GM19193 (cell line): ENCODE data around the gene TKT.

Experiments used
- POLR2A ChIP-seq: IDR thresholded peaks from 4 replicates; pipeline ENCODE4 v1.6.1; 2011; ENCODE audit not compliant: insufficient read depth, insufficient read length; ENCODE audit errors: extremely low read depth

Gene TKT

GRCh38 chr3:53250881-53251605, 4.8 kb downstream of the TKT start:
- TF ChIP-seq POLR2A = no peak

- TF ChIP-seq POLR2A = no peak
These were observed 5.4 kb downstream of the TKT start for GRCh38 chr3:53250453-53250852.

GRCh38 chr3:53248161-53248560, 7.7 kb downstream of the TKT start:
- TF ChIP-seq POLR2A = no peak

- TF ChIP-seq POLR2A = no peak
These were observed 8.2 kb downstream of the TKT start for GRCh38 chr3:53247619-53248018.

- TF ChIP-seq POLR2A = no peak
These were observed 11.6 kb downstream of the TKT start for GRCh38 chr3:53244271-53244670.

GRCh38 chr3:53243785-53244184, 12.0 kb downstream of the TKT start:
- TF ChIP-seq POLR2A = no peak

GRCh38 chr3:53243165-53243564, 12.7 kb downstream of the TKT start:
- no peak for TF ChIP-seq POLR2A

GRCh38 chr3:53242642-53243041, 13.2 kb downstream of the TKT start:
- no peak for TF ChIP-seq POLR2A

GRCh38 chr3:53242155-53242554, 13.7 kb downstream of the TKT start:
- no peak for TF ChIP-seq POLR2A

- TF ChIP-seq POLR2A = no peak
These were observed 14.5 kb downstream of the TKT start for GRCh38 chr3:53240989-53241972.

- TF ChIP-seq POLR2A = no peak
These were observed 16.0 kb downstream of the TKT start for GRCh38 chr3:53239800-53240199.

- TF ChIP-seq POLR2A = no peak
These were observed 16.9 kb downstream of the TKT start for GRCh38 chr3:53238886-53239285.

GRCh38 chr3:53238051-53238850, 17.6 kb downstream of the TKT start:
- no peak for TF ChIP-seq POLR2A

- no peak for TF ChIP-seq POLR2A
These were observed 19.5 kb downstream of the TKT start for GRCh38 chr3:53236112-53236841.
